ENCODE data around the gene NDUFAF8.

GRCh38 chr17:81287741-81288430, 48.8 kb downstream of the NDUFAF8 start:
- TF ChIP-seq CTCF (conservative IDR thresholded peaks at IDR 0.05), result no peak
- no peak for TF ChIP-seq ZFX (IDR thresholded peaks at IDR 0.05)
